ENCODE results near the gene STRADA.

DNA sequence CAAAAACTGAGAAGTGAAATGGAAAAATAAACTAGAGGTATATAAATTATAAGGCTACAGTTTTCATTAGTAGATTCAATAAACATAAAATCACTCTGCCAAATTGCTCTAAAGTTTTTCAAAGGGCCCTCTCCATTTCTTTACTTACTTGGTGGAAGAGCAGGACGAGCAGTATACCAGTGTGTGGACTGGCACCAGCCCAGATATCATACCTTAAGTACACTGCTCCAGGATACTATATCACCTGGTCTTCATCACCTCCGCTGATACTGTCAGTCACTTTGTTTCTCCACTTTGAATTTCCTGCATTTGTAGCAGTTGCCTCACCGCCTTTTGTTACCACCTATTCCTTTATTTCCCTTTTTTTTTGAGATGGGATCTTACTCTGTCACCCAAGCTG lies 81.7 kb downstream of the STRADA start:
- TF ChIP-seq, protein P1, sequence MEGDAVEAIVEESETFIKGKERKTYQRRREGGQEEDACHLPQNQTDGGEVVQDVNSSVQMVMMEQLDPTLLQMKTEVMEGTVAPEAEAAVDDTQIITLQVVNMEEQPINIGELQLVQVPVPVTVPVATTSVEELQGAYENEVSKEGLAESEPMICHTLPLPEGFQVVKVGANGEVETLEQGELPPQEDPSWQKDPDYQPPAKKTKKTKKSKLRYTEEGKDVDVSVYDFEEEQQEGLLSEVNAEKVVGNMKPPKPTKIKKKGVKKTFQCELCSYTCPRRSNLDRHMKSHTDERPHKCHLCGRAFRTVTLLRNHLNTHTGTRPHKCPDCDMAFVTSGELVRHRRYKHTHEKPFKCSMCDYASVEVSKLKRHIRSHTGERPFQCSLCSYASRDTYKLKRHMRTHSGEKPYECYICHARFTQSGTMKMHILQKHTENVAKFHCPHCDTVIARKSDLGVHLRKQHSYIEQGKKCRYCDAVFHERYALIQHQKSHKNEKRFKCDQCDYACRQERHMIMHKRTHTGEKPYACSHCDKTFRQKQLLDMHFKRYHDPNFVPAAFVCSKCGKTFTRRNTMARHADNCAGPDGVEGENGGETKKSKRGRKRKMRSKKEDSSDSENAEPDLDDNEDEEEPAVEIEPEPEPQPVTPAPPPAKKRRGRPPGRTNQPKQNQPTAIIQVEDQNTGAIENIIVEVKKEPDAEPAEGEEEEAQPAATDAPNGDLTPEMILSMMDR (conservative IDR thresholded peaks at IDR 0.05; ENCODE audit: low read depth, low read length), result no peak
- no peak for TF ChIP-seq EZH2 (IDR thresholded peaks at IDR 0.05; ENCODE audit: borderline replicate concordance, low read depth, low read length, poor library complexity, severe bottlenecking)
